SH-SY5Y (cell line): ENCODE data around the gene CYBA.

Experiments
- GATA2 ChIP-seq: IDR thresholded peaks from 2 replicates; pipeline ENCODE4 v1.6.1; 2011; ENCODE audit warnings: mild to moderate bottlenecking, low read depth, low read length
- GATA3 ChIP-seq: IDR thresholded peaks from 2 replicates; pipeline ENCODE4 v1.6.1; 2011; ENCODE audit warnings: low read depth, mild to moderate bottlenecking, low read length, moderate library complexity

DNA sequence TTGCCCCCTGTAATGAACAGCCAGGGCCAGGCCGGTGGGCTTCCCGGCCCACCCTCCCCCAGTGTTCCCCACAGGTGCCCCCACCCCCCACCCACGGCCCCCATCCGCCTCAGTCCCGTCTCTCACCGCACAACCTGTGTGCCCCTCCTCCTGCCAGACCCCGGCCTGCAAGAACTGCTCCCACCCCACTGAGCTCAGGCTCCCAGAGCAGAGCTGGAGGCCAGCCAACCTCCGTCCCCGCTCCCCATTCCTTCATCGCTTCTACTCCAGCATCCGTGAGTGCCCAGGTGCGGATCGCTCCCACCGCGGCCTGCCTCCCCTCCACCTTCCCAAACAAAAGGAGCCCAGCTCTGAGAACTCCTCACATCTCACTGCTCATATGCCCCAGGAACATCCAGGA lies 7.9 kb upstream of the CYBA start:
- TF ChIP-seq GATA3 (no peak), GATA2 (no peak)
